Ovary (tissue), 9 donors: ENCODE data around the gene KLK11. TPM values are rescaled to one million over a fixed set of nuclear protein-coding genes. Genes with fewer than 3 reads are reported as not detected.

Experiments used
- DNase-seq, 5 donors: peaks; one replicate each; pipeline ENCODE4 v3.0.0-alpha.2; 2019 to 2020
- H3K27ac ChIP-seq, 2 donors: fragments of 200-600 bp; one replicate each; pipeline versions ENCODE4 v1.5.1 to v1.8.0; 2019 to 2022
- H3K27me3 ChIP-seq: fragments of 200-600 bp; one replicate; pipeline ENCODE4 v1.8.0; 2022
- H3K36me3 ChIP-seq: fragments of 200-600 bp; sonication (generic); one replicate; pipeline ENCODE4 v1.5.1; 2019
- H3K4me1 ChIP-seq: one replicate; pipeline ENCODE4 v1.8.1; 2013; ENCODE audit warnings: mild to moderate bottlenecking, moderate library complexity; ENCODE audit not compliant: insufficient read depth
- H3K4me3 ChIP-seq: fragments of 200-600 bp; sonication (generic); one replicate; pipeline ENCODE4 v1.5.1; 2017
- H3K9me3 ChIP-seq, 2 donors: fragments of 200-600 bp in 1 of 2; sonication (generic) in 1 of 2; one replicate each; pipeline versions ENCODE4 v1.5.1 to v1.8.1; 2013 to 2019; ENCODE audit warnings: mild to moderate bottlenecking in 1 of 2, moderate library complexity in 1 of 2
- EP300 ChIP-seq: sonication (generic); formaldehyde crosslinking; IDR thresholded peaks from one replicate; pipeline ENCODE4 v1.6.1; 2017; ENCODE audit warnings: antibody characterized with exemption
- POLR2A ChIP-seq: fragments of 450-650 bp; IDR thresholded peaks from one replicate; pipeline ENCODE4 v1.6.1; 2017; ENCODE audit warnings: antibody characterized with exemption, mild to moderate bottlenecking, moderate library complexity
- WGBS, 3 donors: extraction: QIAGEN DNeasy Blood & Tissue Kit in 1 of 3; methylation state at CpG; one replicate each; pipeline versions ENCODE4 v1.1.5 to v1.1.7; 2013 to 2017; 5-methylcytosine and 5-hydroxymethylcytosine counted together
- intact Hi-C, 4 donors: fragments of 100-400 bp; cut with DNase I; formaldehyde crosslinking; loops; one replicate each; pipeline versions ENCODE4 v1.11.0 to v1.15.1; 2022 to 2023
- polyA plus RNA-seq, 2 donors: library from polyadenylated mRNA; stranded (reverse); fragments of 200-250 nt in 1 of 2; fragments of 350-450 nt in 1 of 2; fragmentation: Illumina TruSeq in 1 of 2; extraction: RNeasy Lipid Tissue Mini Kit (QIAGEN cat#74804) in 1 of 2; gene quantifications; one replicate each; pipeline ENCODE4 v1.2.3, GENCODE V29; 2013 to 2014
- total RNA-seq, 7 donors: library from RNA; depleted of rRNA in 2 of 7; stranded (reverse); fragments of >200 nt in 2 of 7; fragmentation: NEBNext Ultra II Directional in 3 of 7; extraction: Animal tissue kit (Norgen Biotek cat#: 25700) in 3 of 7; gene quantifications; one replicate each; pipeline versions ENCODE4 v1.1.0 to v1.2.4, GENCODE V29; 2016 to 2023
- TF ChIP-seq, protein P1 (sequence below), 3 donors: fragments of 450-650 bp in 2 of 3; fragments of 200-600 bp in 1 of 3; IDR thresholded peaks; one replicate each; pipeline versions ENCODE4 v1.5.1 to v1.8.0; 2016 to 2022; ENCODE audit warnings: antibody characterized with exemption in 3 of 3, mild to moderate bottlenecking in 1 of 3
- donor health status: DM: no; HTN: no; CAD: no; lungs with moderate emphysema.
- donor health status: DM: no; HTN: no; CAD: no.
- donor health status: Bipolar disorder and iron deficiency.
- donor health status: DM: yes; HTN: yes; CAD: no.
- donor health status: DM: no; HTN: no; CAD: no.
- donor health status: DM: yes; HTN: yes; CAD: no.

Gene KLK11
- total and polyA plus RNA-seq, 9 donors: 0.33 to 91.2 (median 1.4) TPM

- WGBS, 3 donors: 28 to 53% (median 42%) methylated on average over 11 of the region's 11 CpGs
- H3K27ac ChIP-seq: no peak overlapping the region
- TF ChIP-seq, protein P1, sequence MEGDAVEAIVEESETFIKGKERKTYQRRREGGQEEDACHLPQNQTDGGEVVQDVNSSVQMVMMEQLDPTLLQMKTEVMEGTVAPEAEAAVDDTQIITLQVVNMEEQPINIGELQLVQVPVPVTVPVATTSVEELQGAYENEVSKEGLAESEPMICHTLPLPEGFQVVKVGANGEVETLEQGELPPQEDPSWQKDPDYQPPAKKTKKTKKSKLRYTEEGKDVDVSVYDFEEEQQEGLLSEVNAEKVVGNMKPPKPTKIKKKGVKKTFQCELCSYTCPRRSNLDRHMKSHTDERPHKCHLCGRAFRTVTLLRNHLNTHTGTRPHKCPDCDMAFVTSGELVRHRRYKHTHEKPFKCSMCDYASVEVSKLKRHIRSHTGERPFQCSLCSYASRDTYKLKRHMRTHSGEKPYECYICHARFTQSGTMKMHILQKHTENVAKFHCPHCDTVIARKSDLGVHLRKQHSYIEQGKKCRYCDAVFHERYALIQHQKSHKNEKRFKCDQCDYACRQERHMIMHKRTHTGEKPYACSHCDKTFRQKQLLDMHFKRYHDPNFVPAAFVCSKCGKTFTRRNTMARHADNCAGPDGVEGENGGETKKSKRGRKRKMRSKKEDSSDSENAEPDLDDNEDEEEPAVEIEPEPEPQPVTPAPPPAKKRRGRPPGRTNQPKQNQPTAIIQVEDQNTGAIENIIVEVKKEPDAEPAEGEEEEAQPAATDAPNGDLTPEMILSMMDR (IDR thresholded peaks at IDR 0.05): no peak
- TF ChIP-seq POLR2A (no peak), EP300 (no peak)
- no peaks in the 10 kb centered on the region for H3K9me3 ChIP-seq
- H3K36me3 ChIP-seq: no peaks in the 10 kb centered on the region
- DNase-seq: peak in 1 of 5 donors; percentile 57
- H3K4me1 ChIP-seq: peaks cover 5% of the 10 kb centered on the region
- no peak overlapping the region for H3K4me3 ChIP-seq
- intact Hi-C loops: no loop called here
- no peaks in the 10 kb centered on the region for H3K27me3 ChIP-seq
Measured at GRCh38 chr19:51044327-51044726, 17.9 kb upstream of the KLK11 start.

DNA sequence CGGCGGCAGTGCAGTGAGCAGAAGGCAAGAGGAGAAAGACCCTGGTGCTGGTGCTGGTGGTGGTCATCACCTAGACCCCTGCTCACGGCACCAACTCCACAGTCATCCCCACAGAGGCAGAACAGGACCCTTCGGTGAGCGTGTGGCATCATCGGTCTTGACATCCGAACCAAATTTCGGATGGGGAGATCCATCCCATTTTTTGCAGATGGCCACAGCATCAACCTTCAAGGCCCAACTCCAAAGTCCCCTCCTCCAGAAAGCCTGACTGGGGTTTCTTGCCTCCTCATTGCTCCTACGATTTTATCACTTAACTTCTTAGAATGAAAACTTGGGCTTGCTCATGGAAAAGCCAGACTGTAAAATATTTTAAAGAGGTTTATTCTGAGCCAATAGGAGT, 17.1 kb upstream of the KLK11 start:
- intact Hi-C loops: no loop called here
- H3K27ac ChIP-seq: no peak overlapping the region
- H3K36me3 ChIP-seq: no peaks in the 10 kb centered on the region
- H3K4me3 ChIP-seq: no peak overlapping the region
- TF ChIP-seq, protein P1 (IDR thresholded peaks at IDR 0.05): no peak
- TF ChIP-seq POLR2A: no peak
- TF ChIP-seq EP300: no peak
- DNase-seq: no peak
- 81 to 82% (median 82%) methylated on average over 9 of the region's 9 CpGs for WGBS, 3 donors
- H3K9me3 ChIP-seq: no peaks in the 10 kb centered on the region
- no peaks in the 10 kb centered on the region for H3K27me3 ChIP-seq
- H3K4me1 ChIP-seq: peaks cover 5% of the 10 kb centered on the region

DNA sequence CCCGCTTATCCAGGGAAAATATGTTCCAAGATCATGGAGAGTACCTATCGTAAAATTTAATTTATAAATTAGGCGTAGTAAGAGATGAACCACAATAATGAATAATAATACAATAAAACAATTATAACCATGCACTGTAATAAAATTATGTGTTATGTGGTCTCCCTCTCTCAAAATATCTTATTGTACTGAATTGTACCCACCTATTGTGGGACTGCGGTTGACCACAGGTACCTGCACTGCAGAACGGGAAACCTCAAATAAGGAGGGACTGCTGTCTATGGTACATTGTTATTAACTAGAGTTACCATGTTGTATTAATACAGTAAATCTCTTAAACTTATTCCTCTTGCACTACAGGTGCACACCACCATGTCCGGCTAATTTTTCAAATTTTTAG, 13.7 kb upstream of the KLK11 start:
- no peak for DNase-seq
- WGBS, 3 donors: 91 to 93% (median 93%) methylated on average over 6 of the region's 6 CpGs
- H3K4me1 ChIP-seq: peaks cover 3% of the 10 kb centered on the region
- H3K4me3 ChIP-seq: no peak overlapping the region
- no peaks in the 10 kb centered on the region for H3K36me3 ChIP-seq
- no peaks in the 10 kb centered on the region for H3K9me3 ChIP-seq
- intact Hi-C loops: no loop called here
- H3K27me3 ChIP-seq: no peaks in the 10 kb centered on the region
- no peak overlapping the region for H3K27ac ChIP-seq
- TF ChIP-seq EP300 (no peak), POLR2A (no peak)
- TF ChIP-seq, protein P1 (IDR thresholded peaks at IDR 0.05): no peak

DNA sequence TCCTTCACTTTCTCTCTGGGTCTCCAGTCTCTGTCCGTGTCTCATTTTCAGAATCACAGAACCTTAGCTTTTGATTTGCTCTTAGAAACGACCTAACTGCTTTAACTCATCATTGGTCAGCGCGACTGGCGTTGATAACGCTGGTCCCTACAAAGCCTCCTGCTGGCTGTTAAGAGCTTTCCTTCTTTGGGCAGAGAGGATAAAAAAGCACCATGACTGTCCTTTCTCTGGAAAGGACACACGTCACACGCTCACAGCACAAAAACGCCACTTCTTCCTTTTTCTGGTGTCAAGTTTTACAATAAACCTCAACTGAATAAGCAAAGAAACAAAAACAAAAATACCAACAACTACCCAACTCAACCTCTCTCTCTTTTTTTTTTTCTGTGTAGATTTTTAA, 10.1 kb upstream of the KLK11 start:
- Histone ChIP-seq H3K27me3 (no peaks in the 10 kb centered on the region), H3K4me3 (no peak overlapping the region), H3K4me1 (no peaks in the 10 kb centered on the region), H3K27ac (no peak overlapping the region), H3K36me3 (no peaks in the 10 kb centered on the region), H3K9me3 (no peaks in the 10 kb centered on the region)
- intact Hi-C loops: no loop called here
- DNase-seq: no peak
- no peak for TF ChIP-seq EP300
- TF ChIP-seq POLR2A: no peak
- TF ChIP-seq, protein P1 (IDR thresholded peaks at IDR 0.05): no peak
- WGBS, 3 donors: 39 to 52% (median 44%) methylated on average over 9 of the region's 9 CpGs

GRCh38 chr19:51034704-51035103, 8.3 kb upstream of the KLK11 start, which contains the start of gene KLK12:
KLK12 (minus strand) TSS chr19:51035002; CDS start chr19:51034621, 381 bp downstream.
- H3K36me3 ChIP-seq: no peaks in the 10 kb centered on the region
- WGBS, 3 donors: 43 to 51% (median 47%) methylated on average over 11 of the region's 11 CpGs
- no peaks in the 10 kb centered on the region for H3K27me3 ChIP-seq
- H3K4me1 ChIP-seq: no peaks in the 10 kb centered on the region
- H3K4me3 ChIP-seq: no peak within 1 kb of the TSS
- intact Hi-C loops: loop anchor here in 1 of 4 donors (5.0 kb wide), 1 partner anchor 53 kb away; no protein-coding TSS in a partner anchor
- H3K27ac ChIP-seq: no peak within 1 kb of the TSS
- H3K9me3 ChIP-seq: no peaks in the 10 kb centered on the region
- TF ChIP-seq EP300 (no peak), POLR2A (no peak)
- TF ChIP-seq, protein P1 (IDR thresholded peaks at IDR 0.05): no peak
- no peak for DNase-seq
